NT2/D1 (cell line): Measurements from ENCODE around the gene UTP3.
"Not testable (repeated sequence)": the region's sequence is repeated elsewhere in the genome, so short reads cannot be mapped to it uniquely, and the experiment has no call there.

Experiments used
- DNase-seq: peaks from one replicate; pipeline ENCODE4 v3.0.0-alpha.2; 2011; ENCODE audit warnings: low read depth, low spot score
- H3K27me3 ChIP-seq: 2 replicates; pipeline ENCODE4 v1.6.0; 2011; ENCODE audit warnings: mild to moderate bottlenecking; ENCODE audit not compliant: insufficient read length, insufficient read depth
- H3K36me3 ChIP-seq: 2 replicates; pipeline ENCODE4 v1.6.1; 2011; ENCODE audit warnings: mild to moderate bottlenecking, low read length, mixed read lengths; ENCODE audit not compliant: insufficient read depth, insufficient read length
- H3K4me1 ChIP-seq: 2 replicates; pipeline ENCODE4 v1.5.1; 2011; ENCODE audit not compliant: insufficient read depth, insufficient read length
- H3K4me3 ChIP-seq: 2 replicates; pipeline ENCODE4 v1.5.1; 2011; ENCODE audit warnings: low read depth; ENCODE audit not compliant: insufficient read length
- H3K9ac ChIP-seq: 2 replicates; pipeline ENCODE4 v1.6.0; 2011; ENCODE audit warnings: low read depth; ENCODE audit not compliant: insufficient read length
- H3K9me3 ChIP-seq: 2 replicates; pipeline ENCODE4 v1.5.1; 2011; ENCODE audit warnings: mild to moderate bottlenecking, low read length; ENCODE audit not compliant: insufficient read depth
- SUZ12 ChIP-seq: IDR thresholded peaks from 2 replicates; pipeline ENCODE4 v1.6.1; 2011; ENCODE audit not compliant: insufficient read length, insufficient read depth; ENCODE audit errors: extremely low read depth
- YY1 ChIP-seq: IDR thresholded peaks from 2 replicates; pipeline ENCODE4 v1.6.1; 2011; ENCODE audit not compliant: insufficient read length, insufficient read depth
- ZNF274 ChIP-seq: IDR thresholded peaks from 2 replicates; pipeline ENCODE4 v1.6.1; 2011; ENCODE audit warnings: mild to moderate bottlenecking, low read depth, low read length

Gene UTP3

GRCh38 chr4:70725633-70726032, 37.3 kb downstream of the UTP3 start:
- no peak for TF ChIP-seq YY1
- TF ChIP-seq ZNF274 = no peak
- no peak for TF ChIP-seq SUZ12
- Histone ChIP-seq H3K9ac (no peak overlapping the region), H3K27me3 (no peaks in the 10 kb centered on the region), H3K9me3 (no peaks in the 10 kb centered on the region), H3K36me3 (peaks cover 3% of the 10 kb centered on the region), H3K4me1 (no peaks in the 10 kb centered on the region), H3K4me3 (no peak overlapping the region)
- DNase-seq = no peak

- H3K4me1 ChIP-seq, H3K4me3 ChIP-seq, H3K27me3 ChIP-seq, H3K9ac ChIP-seq, H3K9me3 ChIP-seq, DNase-seq, H3K36me3 ChIP-seq: not testable (repeated sequence)
Observed at GRCh38 chr4:70726515-70726914, 38.2 kb downstream of the UTP3 start.

DNA sequence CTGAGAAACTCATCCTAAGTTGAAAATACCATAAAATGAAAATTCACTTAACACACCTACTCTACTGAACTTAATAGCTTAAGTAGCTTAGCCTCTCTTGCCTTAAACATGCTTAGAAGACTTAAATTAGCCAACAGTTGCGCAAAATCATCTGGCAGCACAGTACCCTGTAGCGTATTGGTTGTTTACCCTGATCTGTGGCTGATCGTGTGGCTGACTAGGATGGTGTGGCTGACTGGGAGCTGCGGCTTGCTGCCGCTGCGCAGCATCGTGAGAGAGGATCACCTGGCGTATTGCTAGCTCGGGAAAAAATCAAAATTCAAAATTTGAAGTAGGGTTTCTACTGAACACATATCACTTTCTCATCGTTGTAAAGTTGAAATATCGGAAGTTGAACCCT, 39.8 kb downstream of the UTP3 start:
- Histone ChIP-seq H3K4me3 (no peak overlapping the region), H3K9ac (no peak overlapping the region), H3K4me1 (no peaks in the 10 kb centered on the region), H3K9me3 (no peaks in the 10 kb centered on the region), H3K36me3 (no peaks in the 10 kb centered on the region), H3K27me3 (no peaks in the 10 kb centered on the region)
- TF ChIP-seq ZNF274 (no peak), YY1 (no peak), SUZ12 (no peak)
- no peak for DNase-seq

GRCh38 chr4:70732878-70733277, 44.5 kb downstream of the UTP3 start:
- H3K36me3 ChIP-seq, H3K4me1 ChIP-seq, DNase-seq, H3K27me3 ChIP-seq, H3K4me3 ChIP-seq, H3K9me3 ChIP-seq, H3K9ac ChIP-seq: not testable (repeated sequence)

GRCh38 chr4:70734168-70734954, 46.0 kb downstream of the UTP3 start:
- no peaks in the 10 kb centered on the region for H3K9me3 ChIP-seq
- H3K9ac ChIP-seq = no peak overlapping the region
- H3K36me3 ChIP-seq = no peaks in the 10 kb centered on the region
- H3K27me3 ChIP-seq = no peaks in the 10 kb centered on the region
- no peak overlapping the region for H3K4me3 ChIP-seq
- TF ChIP-seq YY1 (no peak), ZNF274 (no peak), SUZ12 (no peak)
- no peak for DNase-seq
- peaks cover 2% of the 10 kb centered on the region for H3K4me1 ChIP-seq

- Histone ChIP-seq H3K27me3 (no peaks in the 10 kb centered on the region), H3K9me3 (no peaks in the 10 kb centered on the region), H3K36me3 (no peaks in the 10 kb centered on the region), H3K9ac (no peak overlapping the region), H3K4me1 (peaks cover 2% of the 10 kb centered on the region), H3K4me3 (no peak overlapping the region)
- no peak for DNase-seq
- no peak for TF ChIP-seq ZNF274
- no peak for TF ChIP-seq YY1
- TF ChIP-seq SUZ12 = no peak
Observed at GRCh38 chr4:70734971-70735370, 46.6 kb downstream of the UTP3 start.

DNA sequence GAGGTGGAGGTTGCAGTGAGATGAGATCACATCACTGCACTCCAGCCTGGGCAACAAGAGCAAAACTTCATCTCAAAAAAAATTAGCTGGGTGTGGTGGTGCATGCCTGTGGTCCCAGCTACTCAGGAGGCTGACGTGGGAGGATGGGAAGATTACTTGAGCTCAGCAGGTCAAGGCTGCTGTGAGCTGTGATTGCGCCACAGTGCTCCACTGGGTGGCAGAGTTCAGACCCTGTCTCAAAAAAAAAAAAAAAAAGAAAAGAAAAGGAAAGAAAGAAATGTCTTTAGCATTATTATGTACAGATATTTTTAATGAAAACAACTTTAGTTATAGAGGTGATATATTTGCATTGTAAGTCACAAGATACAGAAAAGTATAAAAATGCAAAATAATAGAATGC, 47.6 kb downstream of the UTP3 start:
- H3K9ac ChIP-seq = not testable (repeated sequence)

DNA sequence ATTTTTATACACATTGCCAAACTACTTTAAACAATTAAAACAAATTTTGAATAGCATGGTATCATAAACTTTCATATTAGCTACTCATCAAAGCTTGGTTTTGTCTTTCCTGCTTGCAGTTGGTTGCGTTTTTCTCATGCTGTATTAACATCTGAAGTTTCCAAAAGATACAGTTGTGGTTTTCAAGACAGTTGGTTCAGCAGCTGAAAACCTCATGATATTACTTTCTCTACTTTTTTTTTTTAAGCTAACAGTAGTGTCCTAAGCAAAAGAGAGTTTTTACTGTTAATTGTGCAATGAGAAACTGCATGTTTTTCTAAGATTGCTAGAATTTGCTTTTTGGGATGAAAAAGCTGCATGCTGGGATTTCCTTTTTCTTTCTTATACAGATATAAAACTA, 48.7 kb downstream of the UTP3 start:
- no peaks in the 10 kb centered on the region for H3K9me3 ChIP-seq
- DNase-seq = no peak
- peaks cover 2% of the 10 kb centered on the region for H3K4me1 ChIP-seq
- no peak overlapping the region for H3K9ac ChIP-seq
- TF ChIP-seq YY1 (no peak), ZNF274 (no peak), SUZ12 (no peak)
- no peaks in the 10 kb centered on the region for H3K36me3 ChIP-seq
- H3K4me3 ChIP-seq = no peak overlapping the region
- H3K27me3 ChIP-seq = no peaks in the 10 kb centered on the region

More for the DNA sequence above, 47.6 kb downstream of the UTP3 start:
- H3K36me3 ChIP-seq, H3K4me1 ChIP-seq, H3K27me3 ChIP-seq, H3K4me3 ChIP-seq, H3K9me3 ChIP-seq: not testable (repeated sequence)
- peak; percentile 8 for DNase-seq
